Spleen (tissue), 11 donors: ENCODE measurements around the gene DYSF. TPM values are rescaled to one million over a fixed set of nuclear protein-coding genes. Genes with fewer than 3 reads are reported as not detected.

ENCODE experiments used
- DNase-seq: peaks from one replicate; pipeline ENCODE4 v3.0.0-alpha.2; 2020
- H3K27ac ChIP-seq, 8 donors: fragments of 200-600 bp; sonication (generic) in 7 of 8; 1 replicate in 4 of 8; 2 replicates in 4 of 8; pipeline versions ENCODE4 v1.5.0 to v1.8.0; 2016 to 2021; ENCODE audit warnings: inconsistent platforms in 4 of 8, mild to moderate bottlenecking in 4 of 8, moderate library complexity in 1 of 8
- H3K27me3 ChIP-seq, 7 donors: fragments of 200-600 bp; sonication (generic) in 6 of 7; replicated peaks in 1 of 7; 1 replicate in 4 of 7; 2 replicates in 3 of 7; pipeline versions ENCODE4 v1.5.0 to v1.8.0; 2016 to 2021; ENCODE audit warnings: inconsistent platforms in 3 of 7, mild to moderate bottlenecking in 1 of 7
- H3K36me3 ChIP-seq, 6 donors: fragments of 200-600 bp; sonication (generic) in 5 of 6; 1 replicate in 4 of 6; 2 replicates in 2 of 6; pipeline versions ENCODE4 v1.5.0 to v1.8.0; 2016 to 2021; ENCODE audit warnings: inconsistent platforms in 2 of 6
- H3K4me1 ChIP-seq, 6 donors: fragments of 200-600 bp; sonication (generic) in 5 of 6; 1 replicate in 3 of 6; 2 replicates in 3 of 6; pipeline versions ENCODE4 v1.5.0 to v1.8.0; 2016 to 2021; ENCODE audit warnings: inconsistent platforms in 3 of 6
- H3K4me3 ChIP-seq, 8 donors: fragments of 200-600 bp; sonication (generic) in 7 of 8; 1 replicate in 4 of 8; 2 replicates in 4 of 8; pipeline versions ENCODE4 v1.5.0 to v1.8.0; 2016 to 2021; ENCODE audit warnings: inconsistent platforms in 4 of 8, mild to moderate bottlenecking in 4 of 8, moderate library complexity in 2 of 8
- H3K9me3 ChIP-seq, 8 donors: fragments of 200-600 bp; sonication (generic) in 7 of 8; 1 replicate in 4 of 8; 2 replicates in 4 of 8; pipeline versions ENCODE4 v1.5.0 to v1.8.0; 2016 to 2021; ENCODE audit warnings: inconsistent platforms in 4 of 8
- CTCF ChIP-seq, 11 experiments: fragments of 200-600 bp in 7 of 11; fragments of 450-650 bp in 4 of 11; sonication (generic) in 4 of 11; IDR thresholded peaks in 8 of 11; conservative IDR thresholded peaks in 3 of 11; 1 replicate in 7 of 11; 2 replicates in 4 of 11; pipeline versions ENCODE4 v1.4.0 to v1.8.0; 2016 to 2021; ENCODE audit warnings: antibody characterized with exemption in 11 of 11, inconsistent platforms in 4 of 11, mild to moderate bottlenecking in 1 of 11
- POLR2A ChIP-seq, 3 donors: fragments of 450-650 bp; IDR thresholded peaks; one replicate each; pipeline ENCODE4 v1.5.1; 2017; ENCODE audit warnings: antibody characterized with exemption in 3 of 3, mild to moderate bottlenecking in 1 of 3
- POLR2AphosphoS5 ChIP-seq, 3 donors: sonication (generic); formaldehyde crosslinking; IDR thresholded peaks; one replicate each; pipeline ENCODE4 v1.5.1; 2017; ENCODE audit warnings: antibody characterized with exemption in 3 of 3
- WGBS, 5 donors: extraction: QIAGEN DNeasy Blood & Tissue Kit in 3 of 5; methylation state at CpG; one replicate each; pipeline versions ENCODE4 v1.1.5 to v1.1.7; 2013 to 2018; 5-methylcytosine and 5-hydroxymethylcytosine counted together
- intact Hi-C: fragments of 100-400 bp; cut with DNase I; formaldehyde crosslinking; loops from one replicate; pipeline ENCODE4 v1.15.0; 2023; ENCODE audit warnings: low total_unique reads
- polyA plus RNA-seq, 3 donors: library from polyadenylated mRNA; stranded (reverse); fragments of 200-250 nt; gene quantifications; one replicate each; pipeline ENCODE4 v1.2.1, GENCODE V29; 2013
- total RNA-seq, 7 donors: library from RNA; depleted of rRNA in 3 of 7; stranded (reverse); fragments of >200 nt in 3 of 7; fragmentation: NEBNext Ultra II Directional in 4 of 7; extraction: Animal tissue kit (Norgen Biotek cat#: 25700) in 4 of 7; gene quantifications; one replicate each; pipeline versions ENCODE4 v1.1.0 to v1.2.1, GENCODE V29; 2016 to 2021
- donor health status: healthy with polysubstance abuse.
- donor health status: DM: no; HTN: no; CAD: no; lungs with moderate emphysema.
- donor health status: DM: no; HTN: no; CAD: no.
- donor health status: Bipolar disorder and iron deficiency.
- donor health status: healthy.
- donor health status: DM: no; HTN: no; CAD: no.
- donor health status: DM: yes; HTN: yes; CAD: no.

Gene DYSF
- total and polyA plus RNA-seq, 10 donors = 4.0 to 287 (median 124) TPM

DNA sequence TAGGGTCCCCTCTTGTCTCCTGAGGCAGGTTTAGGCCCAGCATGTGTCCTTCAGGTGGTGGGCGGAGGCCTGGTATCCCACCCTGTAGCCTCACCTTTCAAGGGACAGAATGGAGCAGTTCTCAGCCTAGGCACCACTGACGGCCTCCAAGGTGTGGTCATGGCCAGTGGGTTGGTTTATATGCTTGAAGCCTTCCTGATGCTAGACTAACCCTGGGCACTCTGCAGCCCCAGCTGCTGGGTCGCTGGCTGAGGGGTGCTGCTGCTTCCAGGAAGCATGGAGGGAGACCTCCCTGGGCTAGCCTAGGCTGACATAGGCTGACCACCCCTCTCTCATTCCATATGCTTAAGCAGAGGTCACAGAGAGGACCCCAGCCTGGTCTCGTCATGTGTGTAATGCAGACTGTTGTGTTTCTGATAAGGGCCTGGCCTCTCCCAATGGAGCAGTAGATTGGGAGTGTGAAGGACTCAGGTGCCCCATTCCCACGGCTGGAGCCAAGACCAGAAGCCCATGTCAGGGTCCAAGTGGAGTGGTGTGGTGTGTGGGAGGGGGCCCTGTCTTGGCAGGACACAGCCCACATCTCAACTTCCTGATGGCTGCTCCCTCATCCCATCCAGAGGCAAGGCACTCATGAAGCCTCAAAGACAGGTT, 206.6 kb downstream of the DYSF start:
- peak in 1 of 3 donors; percentile 12 for TF ChIP-seq POLR2AphosphoS5 (IDR thresholded peaks at IDR 0.05)
- TF ChIP-seq POLR2A (IDR thresholded peaks at IDR 0.05) = no peak

DNA sequence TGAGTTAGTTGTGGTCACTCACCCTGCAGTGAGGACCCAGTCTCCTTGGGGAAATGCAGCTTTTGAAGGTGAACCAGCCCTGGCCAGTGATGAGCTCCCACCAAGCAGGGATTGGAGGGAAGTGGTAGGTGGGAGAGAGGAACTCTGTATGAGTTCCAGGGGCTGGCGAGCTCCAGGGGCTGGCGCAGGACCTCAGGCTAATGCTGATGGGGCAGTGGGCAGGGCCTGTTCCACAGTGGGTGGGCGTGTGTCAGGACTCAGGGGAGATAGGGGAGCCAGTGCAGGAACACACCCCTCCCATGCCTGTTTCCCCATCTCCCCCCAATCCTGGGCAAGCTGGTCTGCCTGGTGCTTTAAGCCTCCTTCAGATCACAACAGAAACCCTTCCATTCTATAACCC, 208.4 kb downstream of the DYSF start:
- Histone ChIP-seq H3K36me3 (peaks cover 0 to 93% (median 23%) of the 10 kb centered on the region in 6 donors), H3K4me1 (peaks cover 0 to 4% (median 0%) of the 10 kb centered on the region in 6 donors), H3K9me3 (peaks cover 0 to 28% (median 22%) of the 10 kb centered on the region in 8 donors), H3K4me3 (no peak overlapping the region), H3K27ac (no peak overlapping the region), H3K27me3 (no peaks in the 10 kb centered on the region)
- TF ChIP-seq CTCF (IDR thresholded peaks at IDR 0.05 in 8 of 11, conservative IDR thresholded peaks at IDR 0.05 in 3 of 11) = no peak
- peak in 1 of 3 donors; percentile 43 for TF ChIP-seq POLR2AphosphoS5 (IDR thresholded peaks at IDR 0.05)
- intact Hi-C loops = no loop called here
- DNase-seq = peak; percentile 73
- 27 to 74% (median 56%) methylated on average over 3 of the region's 3 CpGs for WGBS, 5 donors

More for the DNA sequence above, 206.6 kb downstream of the DYSF start:
- no peaks in the 10 kb centered on the region for H3K27me3 ChIP-seq
- H3K36me3 ChIP-seq = peaks cover 0 to 88% (median 17%) of the 10 kb centered on the region in 6 donors
- peak; percentile 53 for DNase-seq
- H3K9me3 ChIP-seq = peaks cover 0 to 35% (median 23%) of the 10 kb centered on the region in 8 donors
- intact Hi-C loops = no loop called here
- 66 to 78% (median 72%) methylated on average over 4 to 5 of the region's 5 CpGs for WGBS, 5 donors
- peaks cover 0 to 4% (median 0%) of the 10 kb centered on the region in 6 donors for H3K4me1 ChIP-seq
- no peak overlapping the region for H3K4me3 ChIP-seq
- no peak overlapping the region for H3K27ac ChIP-seq

GRCh38 chr2:71662665-71663394, 209.5 kb downstream of the DYSF start:
- intact Hi-C loops = no loop called here

DNA sequence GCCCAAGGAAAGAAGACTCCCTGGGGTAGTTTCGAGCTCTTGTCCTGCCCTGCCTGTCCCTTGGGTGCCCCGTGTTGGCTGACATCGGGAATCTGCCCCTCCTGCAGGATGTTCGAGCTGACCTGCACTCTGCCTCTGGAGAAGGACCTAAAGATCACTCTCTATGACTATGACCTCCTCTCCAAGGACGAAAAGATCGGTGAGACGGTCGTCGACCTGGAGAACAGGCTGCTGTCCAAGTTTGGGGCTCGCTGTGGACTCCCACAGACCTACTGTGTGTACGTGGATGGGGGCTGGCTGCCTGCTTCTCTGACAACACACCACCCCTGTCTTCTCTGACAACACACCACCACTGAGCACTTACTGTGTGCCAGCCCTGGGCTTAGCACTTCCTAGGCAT, 210.8 kb downstream of the DYSF start:
- peaks cover 0 to 93% (median 26%) of the 10 kb centered on the region in 6 donors for H3K36me3 ChIP-seq
- intact Hi-C loops = no loop called here
- no peak for TF ChIP-seq CTCF (IDR thresholded peaks at IDR 0.05 in 8 of 11, conservative IDR thresholded peaks at IDR 0.05 in 3 of 11)
- TF ChIP-seq POLR2A (IDR thresholded peaks at IDR 0.05) = no peak
- no peak for TF ChIP-seq POLR2AphosphoS5 (IDR thresholded peaks at IDR 0.05)
- no peak overlapping the region for H3K27ac ChIP-seq
- peak; percentile 54 for DNase-seq
- H3K27me3 ChIP-seq = no peaks in the 10 kb centered on the region
- WGBS, 5 donors = 72 to 88% (median 77%) methylated on average over 8 to 11 of the region's 11 CpGs
- H3K4me3 ChIP-seq = no peak overlapping the region
- peaks cover 0 to 4% (median under 1%) of the 10 kb centered on the region in 8 donors for H3K9me3 ChIP-seq
- peaks cover 0 to 4% (median 0%) of the 10 kb centered on the region in 6 donors for H3K4me1 ChIP-seq

More at GRCh38 chr2:71662665-71663394, 209.5 kb downstream of the DYSF start:
- Histone ChIP-seq H3K27me3 (no peaks in the 10 kb centered on the region), H3K27ac (no peak overlapping the region), H3K9me3 (peaks cover 0 to 17% (median 13%) of the 10 kb centered on the region in 8 donors), H3K36me3 (peaks cover 0 to 93% (median 25%) of the 10 kb centered on the region in 6 donors), H3K4me3 (no peak overlapping the region), H3K4me1 (peaks cover 0 to 4% (median 0%) of the 10 kb centered on the region in 6 donors)
- DNase-seq = no peak
- peak in 1 of 3 donors; percentile 18 for TF ChIP-seq POLR2AphosphoS5 (IDR thresholded peaks at IDR 0.05)
- no peak for TF ChIP-seq CTCF (IDR thresholded peaks at IDR 0.05 in 8 of 11, conservative IDR thresholded peaks at IDR 0.05 in 3 of 11)
- TF ChIP-seq POLR2A (IDR thresholded peaks at IDR 0.05) = no peak
- 57 to 84% (median 78%) methylated on average over 18 of the region's 18 CpGs for WGBS, 5 donors
